ENCODE measurements around the gene SBF2. TPM values are rescaled to one million over a fixed set of nuclear protein-coding genes. Genes with fewer than 3 reads are reported as not detected.
"Not testable (repeated sequence)": the region's sequence is repeated elsewhere in the genome, so short reads cannot be mapped to it uniquely, and the experiment has no call there.

Gene SBF2
- total RNA-seq, 2 experiments from 2014 or later: 15.8 to 18.6 TPM

GRCh38 chr11:10109806-10110205 is 184.2 kb downstream of the SBF2 start:
- Mint-ChIP-seq H3K27me3 (no peaks in the 10 kb centered on the region), H3K27ac (no peak overlapping the region), H3K4me3 (no peak overlapping the region), H3K9me3 (no peaks in the 10 kb centered on the region), H3K4me1 (no peaks in the 10 kb centered on the region), H3K36me3 (peaks cover 2% of the 10 kb centered on the region)
- ATAC-seq (ENCODE audit: low read depth): no peak
- POLR2A ChIA-PET: no interaction called here
- no peak for DNase-seq

GRCh38 chr11:10108915-10109680 is 184.9 kb downstream of the SBF2 start:
- H3K4me1 Mint-ChIP-seq: no peaks in the 10 kb centered on the region
- no peaks in the 10 kb centered on the region for H3K27me3 Mint-ChIP-seq
- H3K36me3 Mint-ChIP-seq: peaks cover 2% of the 10 kb centered on the region
- ATAC-seq (ENCODE audit: low read depth) (no peak), DNase-seq (no peak)
- H3K9me3 Mint-ChIP-seq: peaks cover 2% of the 10 kb centered on the region
- no peak overlapping the region for H3K27ac Mint-ChIP-seq
- POLR2A ChIA-PET: no interaction called here
- no peak overlapping the region for H3K4me3 Mint-ChIP-seq

GRCh38 chr11:10107497-10107896 is 186.5 kb downstream of the SBF2 start:
- ATAC-seq (ENCODE audit: low read depth) (no peak), DNase-seq (no peak)
- Mint-ChIP-seq H3K36me3 (peaks cover 2% of the 10 kb centered on the region), H3K4me1 (no peaks in the 10 kb centered on the region), H3K4me3 (no peak overlapping the region), H3K9me3 (peaks cover 2% of the 10 kb centered on the region), H3K27me3 (no peaks in the 10 kb centered on the region), H3K27ac (no peak overlapping the region)
- POLR2A ChIA-PET: no interaction called here

GRCh38 chr11:10097615-10098014 is 196.4 kb downstream of the SBF2 start:
- no peaks in the 10 kb centered on the region for H3K4me1 Mint-ChIP-seq
- no peak overlapping the region for H3K27ac Mint-ChIP-seq
- H3K27me3 Mint-ChIP-seq: no peaks in the 10 kb centered on the region
- POLR2A ChIA-PET: no interaction called here
- H3K9me3 Mint-ChIP-seq: peaks cover 14% of the 10 kb centered on the region
- H3K4me3 Mint-ChIP-seq: no peak overlapping the region
- no peak for DNase-seq
- peaks cover 6% of the 10 kb centered on the region for H3K36me3 Mint-ChIP-seq
- ATAC-seq (ENCODE audit: low read depth): no peak

GRCh38 chr11:10096987-10097386 is 197.0 kb downstream of the SBF2 start:
- DNase-seq (no peak), ATAC-seq (ENCODE audit: low read depth) (no peak)
- peaks cover 14% of the 10 kb centered on the region for H3K9me3 Mint-ChIP-seq
- no peaks in the 10 kb centered on the region for H3K27me3 Mint-ChIP-seq
- H3K27ac Mint-ChIP-seq: no peak overlapping the region
- H3K4me3 Mint-ChIP-seq: no peak overlapping the region
- POLR2A ChIA-PET: no interaction called here
- H3K36me3 Mint-ChIP-seq: peaks cover 6% of the 10 kb centered on the region
- H3K4me1 Mint-ChIP-seq: peaks cover under 1% of the 10 kb centered on the region

- POLR2A ChIA-PET: no interaction called here
- H3K4me3 Mint-ChIP-seq: no peak overlapping the region
- no peak overlapping the region for H3K27ac Mint-ChIP-seq
- ATAC-seq (ENCODE audit: low read depth) (no peak), DNase-seq (no peak)
- peaks cover 13% of the 10 kb centered on the region for H3K9me3 Mint-ChIP-seq
- H3K27me3 Mint-ChIP-seq: no peaks in the 10 kb centered on the region
- peaks cover 11% of the 10 kb centered on the region for H3K4me1 Mint-ChIP-seq
- peaks cover 11% of the 10 kb centered on the region for H3K36me3 Mint-ChIP-seq
Observed at GRCh38 chr11:10095412-10096208, 198.4 kb downstream of the SBF2 start.

GRCh38 chr11:10092426-10092825 is 201.6 kb downstream of the SBF2 start:
- Mint-ChIP-seq H3K9me3 (peaks cover 3% of the 10 kb centered on the region), H3K27me3 (no peaks in the 10 kb centered on the region), H3K4me3 (no peak overlapping the region), H3K27ac (no peak overlapping the region), H3K36me3 (peaks cover 4% of the 10 kb centered on the region), H3K4me1 (peaks cover 11% of the 10 kb centered on the region)
- ATAC-seq (ENCODE audit: low read depth) (no peak), DNase-seq (no peak)
- POLR2A ChIA-PET: no interaction called here

GRCh38 chr11:10091314-10092045 is 202.5 kb downstream of the SBF2 start:
- no peak overlapping the region for H3K27ac Mint-ChIP-seq
- H3K4me1 Mint-ChIP-seq: peaks cover 11% of the 10 kb centered on the region
- H3K36me3 Mint-ChIP-seq: peaks cover 4% of the 10 kb centered on the region
- peak overlapping the region; percentile 20 for H3K4me3 Mint-ChIP-seq
- peaks cover 3% of the 10 kb centered on the region for H3K9me3 Mint-ChIP-seq
- H3K27me3 Mint-ChIP-seq: no peaks in the 10 kb centered on the region
- ATAC-seq (ENCODE audit: low read depth) (no peak), DNase-seq (no peak)
- POLR2A ChIA-PET: no interaction called here

GRCh38 chr11:10087923-10088225 is 206.1 kb downstream of the SBF2 start:
- ATAC-seq (ENCODE audit: low read depth); POLR2A ChIA-PET; DNase-seq; H3K4me3 Mint-ChIP-seq; H3K9me3 Mint-ChIP-seq; H3K27me3 Mint-ChIP-seq; H3K27ac Mint-ChIP-seq; H3K36me3 Mint-ChIP-seq: not testable (repeated sequence)
- H3K4me1 Mint-ChIP-seq: peaks cover 11% of the 10 kb centered on the region

GRCh38 chr11:10087186-10087922 is 206.7 kb downstream of the SBF2 start:
- H3K4me3 Mint-ChIP-seq: no peak overlapping the region
- H3K9me3 Mint-ChIP-seq: peaks cover 3% of the 10 kb centered on the region
- POLR2A ChIA-PET: no interaction called here
- no peak for ATAC-seq (ENCODE audit: low read depth)
- H3K27ac Mint-ChIP-seq: no peak overlapping the region
- peaks cover 11% of the 10 kb centered on the region for H3K4me1 Mint-ChIP-seq
- DNase-seq: no peak
- H3K27me3 Mint-ChIP-seq: no peaks in the 10 kb centered on the region
- peaks cover 4% of the 10 kb centered on the region for H3K36me3 Mint-ChIP-seq

GRCh38 chr11:10080138-10080537 is 213.9 kb downstream of the SBF2 start:
- DNase-seq (no peak), ATAC-seq (ENCODE audit: low read depth) (no peak)
- Mint-ChIP-seq H3K36me3 (peaks cover 2% of the 10 kb centered on the region), H3K27ac (no peak overlapping the region), H3K4me3 (no peak overlapping the region), H3K27me3 (no peaks in the 10 kb centered on the region), H3K9me3 (peaks cover 6% of the 10 kb centered on the region), H3K4me1 (no peaks in the 10 kb centered on the region)
- POLR2A ChIA-PET: no interaction called here

GRCh38 chr11:10076458-10077141 is 217.4 kb downstream of the SBF2 start:
- POLR2A ChIA-PET: no interaction called here
- no peaks in the 10 kb centered on the region for H3K27me3 Mint-ChIP-seq

GRCh38 chr11:10075141-10075540 is 218.9 kb downstream of the SBF2 start:
- Mint-ChIP-seq H3K36me3 (peaks cover 2% of the 10 kb centered on the region), H3K27ac (no peak overlapping the region), H3K4me3 (no peak overlapping the region), H3K9me3 (peaks cover 9% of the 10 kb centered on the region), H3K4me1 (no peaks in the 10 kb centered on the region), H3K27me3 (no peaks in the 10 kb centered on the region)
- ATAC-seq (ENCODE audit: low read depth) (no peak), DNase-seq (no peak)
- POLR2A ChIA-PET: no interaction called here

More at GRCh38 chr11:10076458-10077141, 217.4 kb downstream of the SBF2 start:
- DNase-seq (peak; percentile 35), ATAC-seq (ENCODE audit: low read depth) (no peak)
- H3K36me3 Mint-ChIP-seq: peaks cover 2% of the 10 kb centered on the region
- H3K27ac Mint-ChIP-seq: no peak overlapping the region
- H3K4me1 Mint-ChIP-seq: no peaks in the 10 kb centered on the region
- H3K4me3 Mint-ChIP-seq: no peak overlapping the region
- H3K9me3 Mint-ChIP-seq: peaks cover 7% of the 10 kb centered on the region
